Lower lobe of right lung (tissue), 2 donors: ENCODE measurements around the gene ITGA2. TPM values are rescaled to one million over a fixed set of nuclear protein-coding genes. Genes with fewer than 3 reads are reported as not detected.
"Not testable (repeated sequence)": the region's sequence is repeated elsewhere in the genome, so short reads cannot be mapped to it uniquely, and the experiment has no call there.

Experiments
- ATAC-seq, 2 donors: fragments of 200-7000 bp; cut with Tn5 transposase; one replicate each; pipeline ENCODE4 v1.9.1; 2020 to 2022; ENCODE audit warnings: mild to moderate bottlenecking in 2 of 2, moderate library complexity in 2 of 2
- DNase-seq: peaks from one replicate; pipeline ENCODE4 v3.0.0-alpha.2; 2020
- H3K27ac ChIP-seq: fragments of 200-600 bp; one replicate; pipeline ENCODE4 v1.8.0; 2022
- H3K27me3 ChIP-seq: fragments of 200-600 bp; one replicate; pipeline ENCODE4 v1.8.0; 2022; ENCODE audit warnings: low read depth
- H3K36me3 ChIP-seq: fragments of 200-600 bp; one replicate; pipeline ENCODE4 v1.8.0; 2022; ENCODE audit warnings: mild to moderate bottlenecking
- H3K4me1 ChIP-seq: fragments of 200-600 bp; one replicate; pipeline ENCODE4 v1.8.0; 2022
- H3K4me3 ChIP-seq: fragments of 200-600 bp; one replicate; pipeline ENCODE4 v1.8.0; 2022; ENCODE audit warnings: mild to moderate bottlenecking
- H3K9me3 ChIP-seq: fragments of 200-600 bp; one replicate; pipeline ENCODE4 v1.8.0; 2022
- CTCF ChIP-seq: fragments of 200-600 bp; IDR thresholded peaks from one replicate; pipeline ENCODE4 v1.8.0; 2022; ENCODE audit warnings: antibody characterized with exemption, mild to moderate bottlenecking
- intact Hi-C: fragments of 100-400 bp; cut with DNase I; formaldehyde crosslinking; loops from one replicate; pipeline ENCODE4 v1.11.0; 2022
- total RNA-seq: library from RNA; stranded (reverse); fragmentation: NEBNext Ultra II Directional; extraction: Animal tissue kit (Norgen Biotek cat#: 25700); gene quantifications from one replicate; pipeline ENCODE4 v1.2.1, GENCODE V29; 2021
- donor health status: DM: no; HTN: yes; CAD: no; lungs with severe emphysema.

The ITGA2 gene
- total RNA-seq, 1 donor from 2014 or later: 7.4 TPM

- Histone ChIP-seq H3K27me3 (no peaks in the 10 kb centered on the region), H3K4me3 (no peak overlapping the region), H3K9me3 (no peaks in the 10 kb centered on the region), H3K27ac (no peak overlapping the region), H3K4me1 (no peaks in the 10 kb centered on the region), H3K36me3 (peaks cover 18% of the 10 kb centered on the region)
- intact Hi-C loops: no loop called here
- DNase-seq (no peak), ATAC-seq (no peak)
- no peak for TF ChIP-seq CTCF
These were observed 32.0 kb upstream of the ITGA2 start for GRCh38 chr5:52956915-52957747.

GRCh38 chr5:52961274-52961681 lies 27.9 kb upstream of the ITGA2 start:
- ATAC-seq: no peak
- TF ChIP-seq CTCF: no peak
- Histone ChIP-seq H3K9me3 (no peaks in the 10 kb centered on the region), H3K4me3 (no peak overlapping the region), H3K4me1 (no peaks in the 10 kb centered on the region), H3K27me3 (no peaks in the 10 kb centered on the region), H3K36me3 (no peaks in the 10 kb centered on the region), H3K27ac (no peak overlapping the region)
- intact Hi-C loops: no loop called here
- DNase-seq: no peak

DNA sequence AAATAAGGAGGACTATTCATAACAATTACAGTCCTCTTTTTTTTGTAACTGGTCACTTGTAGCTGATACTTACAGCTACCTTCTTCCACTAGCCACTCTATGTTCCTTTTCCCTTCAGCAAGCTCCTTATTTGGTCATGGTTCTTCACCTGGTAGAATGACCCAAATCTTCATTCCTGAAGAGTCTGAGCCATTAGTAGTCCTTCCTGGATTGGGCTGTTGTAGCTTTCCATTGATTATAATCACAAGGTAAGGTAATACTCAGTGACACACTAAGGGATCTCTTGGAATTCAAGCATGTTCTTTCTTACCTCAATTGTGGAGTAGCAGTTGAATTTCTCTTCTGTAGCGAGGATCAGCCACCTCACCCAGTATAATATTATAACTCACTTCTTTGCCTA lies 25.5 kb upstream of the ITGA2 start:
- no peak for TF ChIP-seq CTCF

DNA sequence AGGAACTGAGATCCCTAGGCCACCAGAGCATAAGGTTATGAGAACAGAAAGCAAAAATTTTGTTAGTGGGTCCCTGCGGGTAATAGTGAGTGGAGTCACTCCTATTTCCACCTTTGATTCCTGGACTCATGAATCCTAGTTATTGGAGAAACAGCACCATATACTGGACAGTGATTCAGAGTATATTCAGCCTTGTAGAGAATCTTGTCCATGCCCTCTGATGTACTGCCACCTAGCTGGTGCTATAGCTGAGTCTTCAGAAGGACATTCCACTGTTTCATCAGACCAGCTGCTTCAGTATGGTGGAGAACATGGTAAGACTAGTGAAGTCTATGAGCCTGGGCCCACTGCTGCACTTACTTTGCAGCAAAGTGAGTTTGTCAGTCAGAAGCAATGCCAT lies 25.0 kb upstream of the ITGA2 start:
- DNase-seq: no peak
- Histone ChIP-seq H3K27ac (no peak overlapping the region), H3K4me1 (no peaks in the 10 kb centered on the region), H3K36me3 (no peaks in the 10 kb centered on the region), H3K9me3 (peaks cover 3% of the 10 kb centered on the region), H3K27me3 (no peaks in the 10 kb centered on the region), H3K4me3 (no peak overlapping the region)
- intact Hi-C loops: no loop called here
- TF ChIP-seq CTCF: no peak
- no peak for ATAC-seq

More for the DNA sequence above, 25.5 kb upstream of the ITGA2 start:
- H3K27me3 ChIP-seq: no peaks in the 10 kb centered on the region
- H3K4me1 ChIP-seq: no peaks in the 10 kb centered on the region
- no peak overlapping the region for H3K27ac ChIP-seq
- no peaks in the 10 kb centered on the region for H3K9me3 ChIP-seq
- ATAC-seq (no peak), DNase-seq (no peak)
- no peaks in the 10 kb centered on the region for H3K36me3 ChIP-seq
- intact Hi-C loops: no loop called here
- H3K4me3 ChIP-seq: no peak overlapping the region

DNA sequence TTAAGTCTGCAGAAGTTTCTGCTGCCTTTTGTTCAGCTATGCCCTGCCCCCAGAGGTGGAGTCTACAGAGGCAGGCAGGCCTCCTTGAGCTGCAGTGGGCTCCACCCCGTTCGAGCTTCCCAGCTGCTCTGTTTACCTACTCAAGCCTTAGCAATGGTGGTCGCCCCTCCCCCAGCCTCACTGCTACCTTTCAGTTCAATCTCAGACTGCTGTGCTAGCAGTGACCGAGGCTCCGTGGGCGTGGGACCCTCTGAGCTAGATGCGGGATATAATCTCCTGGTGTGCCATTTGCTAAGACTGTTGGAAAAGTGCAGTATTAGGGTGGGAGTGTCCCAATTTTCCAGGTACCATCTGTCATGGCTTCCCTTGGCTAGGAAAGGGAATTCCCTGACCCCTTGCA lies 13.0 kb upstream of the ITGA2 start:
- intact Hi-C loops, H3K4me1 ChIP-seq, H3K9me3 ChIP-seq, H3K27me3 ChIP-seq, DNase-seq, H3K27ac ChIP-seq, H3K4me3 ChIP-seq, H3K36me3 ChIP-seq, ATAC-seq: not testable (repeated sequence)

GRCh38 chr5:52977264-52977897 lies 11.8 kb upstream of the ITGA2 start:
- no peak for TF ChIP-seq CTCF
- ATAC-seq: no peak
- intact Hi-C loops: no loop called here
- Histone ChIP-seq H3K4me3 (no peak overlapping the region), H3K36me3 (no peaks in the 10 kb centered on the region), H3K27me3 (no peaks in the 10 kb centered on the region), H3K9me3 (peaks cover 6% of the 10 kb centered on the region), H3K27ac (no peak overlapping the region), H3K4me1 (no peaks in the 10 kb centered on the region)
- no peak for DNase-seq
